Purkinje cell (primary cell): ENCODE measurements around the gene PSMC2. TPM values are rescaled to one million over a fixed set of nuclear protein-coding genes. Genes with fewer than 3 reads are reported as not detected.

Experiments
- polyA plus RNA-seq: library from polyadenylated mRNA; unstranded; fragments of >200 nt; fragmentation: Nextera tagmentation; gene quantifications from 2 replicates; pipeline ENCODE4 v1.2.1, GENCODE V29; 2014

The PSMC2 gene
- 253 and 306 TPM in 2 replicates for polyA plus RNA-seq

GRCh38 chr7:103347507-103348267 lies at the start of gene PSMC2:
Gene PSMC2 (plus strand): TSS chr7:103347643. CDS start chr7:103347712, 69 bp downstream.

GRCh38 chr7:103344453-103345149 lies 2.8 kb upstream of the PSMC2 start, which contains the start of gene DNAJC2:
Gene DNAJC2 (minus strand): TSS chr7:103344767. CDS start chr7:103344622, 145 bp downstream.

Other genes with a start within 250 kb of the PSMC2 start
- 38.2 and 52.6 TPM in 2 replicates for gene NAPEPLD, start 198.5 kb upstream of the PSMC2 start, polyA plus RNA-seq
- 71.5 and 124 TPM in 2 replicates for gene PMPCB, start 50.2 kb upstream of the PSMC2 start, polyA plus RNA-seq
- 29.4 and 31.5 TPM in 2 replicates for gene DNAJC2, start 2.9 kb upstream of the PSMC2 start, polyA plus RNA-seq
- not detected in 2 replicates for gene SLC26A5, start 98.6 kb downstream of the PSMC2 start, polyA plus RNA-seq